SK-N-SH (cell line): ENCODE measurements around the gene CDK9.

ENCODE experiments used
- CTCF ChIP-seq: fragments of 200-600 bp; sonication (generic); IDR thresholded peaks from 2 replicates; pipeline ENCODE4 v1.6.1; 2017; ENCODE audit warnings: antibody characterized with exemption, mild to moderate bottlenecking, moderate library complexity
- EP300 ChIP-seq, 2 experiments: IDR thresholded peaks; 2 replicates each; pipeline versions ENCODE4 v1.4.0 to v1.6.1; 2012; ENCODE audit warnings: borderline replicate concordance in 1 of 2, low read depth in 1 of 2, low read length in 1 of 2
- FOSL2 ChIP-seq: IDR thresholded peaks from 2 replicates; pipeline ENCODE4 v1.4.0; 2012; ENCODE audit warnings: low read depth, mild to moderate bottlenecking, moderate library complexity, borderline replicate concordance
- FOXJ3 ChIP-seq: sonication (generic); formaldehyde crosslinking; IDR thresholded peaks from 2 replicates; pipeline ENCODE4 v1.5.1; 2020; ENCODE audit warnings: mild to moderate bottlenecking, missing genetic modification reagents
- FOXM1 ChIP-seq: IDR thresholded peaks from 2 replicates; pipeline ENCODE4 v1.4.0; 2012; ENCODE audit warnings: low read depth, mild to moderate bottlenecking
- NFIC ChIP-seq: IDR thresholded peaks from 2 replicates; pipeline ENCODE4 v1.4.0; 2012; ENCODE audit warnings: borderline replicate concordance
- POLR2AphosphoS5 ChIP-seq: IDR thresholded peaks from 2 replicates; pipeline ENCODE4 v1.6.1; 2012; ENCODE audit warnings: low read depth, low read length
- REST ChIP-seq: IDR thresholded peaks from 2 replicates; pipeline ENCODE4 v1.6.1; 2012; ENCODE audit warnings: mild to moderate bottlenecking, low read depth, low read length, moderate library complexity
- YY1 ChIP-seq: IDR thresholded peaks from 2 replicates; pipeline ENCODE4 v1.4.0; 2012; ENCODE audit warnings: low read depth, mild to moderate bottlenecking
- ZBTB33 ChIP-seq: IDR thresholded peaks from 2 replicates; pipeline ENCODE4 v1.4.0; 2012; ENCODE audit warnings: low read depth, borderline replicate concordance

- TF ChIP-seq CTCF (no peak), FOXM1 (no peak), ZBTB33 (no peak), YY1 (no peak), FOXJ3 (no peak), FOSL2 (no peak), NFIC (no peak), EP300 (IDR thresholded peaks at IDR 0.05; ENCODE audit: borderline replicate concordance in 1 of 2, low read depth in 1 of 2, low read length in 1 of 2) (no peak), POLR2AphosphoS5 (no peak), REST (no peak)
Measured at GRCh38 chr9:127762111-127762676, 23.6 kb upstream of the CDK9 start.
